GM23338 (cell line): Measurements from ENCODE around the gene HS6ST1. TPM values are rescaled to one million over a fixed set of nuclear protein-coding genes. Genes with fewer than 3 reads are reported as not detected.

Experiments used
- polyA plus RNA-seq: library from polyadenylated mRNA; unstranded; fragments of >200 nt; fragmentation: Nextera tagmentation; extraction: Ambion mirVana; gene quantifications from 2 replicates; pipeline ENCODE4 v1.2.1, GENCODE V29; 2016
- small RNA-seq: library from RNA; depleted of rRNA; stranded (forward); fragments of <200 nt; gene quantifications from one replicate; pipeline ENCODE3, GENCODE V24; 2014; ENCODE audit warnings: low replicate concordance
- total RNA-seq: library from RNA; depleted of rRNA; stranded (reverse); fragments of >200 nt; shearing (Covaris generic); gene quantifications from 2 replicates; pipeline ENCODE4 v1.2.3, GENCODE V29; 2014; rRNA removed

The HS6ST1 gene
- total and polyA plus RNA-seq, 2 experiments from 2014 or later, result 21.1 to 106 TPM

Small RNAs within 50 kb of the gene (small RNA-seq; reads per million reads assigned to genes)
- not detected for gene RF00019

Other genes with a start within 250 kb of the HS6ST1 start
- 58.0 and 65.0 TPM in 2 replicates for gene UGGT1, start 227.7 kb downstream of the HS6ST1 start, total RNA-seq
- gene UGGT1, start 227.7 kb downstream of the HS6ST1 start, polyA plus RNA-seq, result 11.5 and 17.1 TPM in 2 replicates